HepG2 (cell line): Measurements from ENCODE around the gene RPUSD4.

Experiments
- ELF1 ChIP-seq: sonication (generic); formaldehyde crosslinking; IDR thresholded peaks from 2 replicates; pipeline ENCODE4 v1.4.0; 2020; ENCODE audit warnings: missing genetic modification reagents
- RAD21 ChIP-seq: fragments of 450-650 bp; formaldehyde crosslinking; IDR thresholded peaks from 2 replicates; pipeline ENCODE4 v1.5.0; 2020; ENCODE audit warnings: mild to moderate bottlenecking

DNA sequence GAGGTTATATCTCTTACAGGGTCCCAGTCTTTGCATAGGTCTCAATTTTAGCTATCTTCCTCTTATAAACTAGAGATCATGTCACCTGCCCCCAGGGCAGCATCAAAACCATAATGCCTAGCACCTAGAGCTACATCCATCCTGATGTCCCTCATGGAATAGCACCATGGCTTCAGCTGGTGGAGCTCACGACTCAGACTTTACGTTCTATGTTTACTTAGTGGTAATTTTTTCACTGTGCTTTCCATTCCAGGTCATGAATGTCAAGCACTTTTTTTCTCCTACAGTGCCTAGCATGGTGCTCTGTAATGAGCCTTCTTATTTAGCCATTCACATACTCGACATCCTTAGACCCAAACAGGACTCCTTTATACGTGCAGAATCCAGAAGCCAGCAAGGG, 58.4 kb downstream of the RPUSD4 start:
- TF ChIP-seq ELF1 (no peak), RAD21 (no peak)
